Memory B cell (primary cell): ENCODE results near the gene PRDM1.

Source experiments
- ATAC-seq: fragments of 150-1000 bp; cut with Tn5 transposase; 2 replicates; pipeline ENCODE4 v1.10.0; 2021; ENCODE audit warnings: low read depth, mild to moderate bottlenecking, moderate library complexity
- DNase-seq, 2 donors: peaks; one replicate each; pipeline ENCODE4 v3.0.0; 2022; ENCODE audit warnings: low spot score in 2 of 2
- H3K27ac Mint-ChIP-seq: one replicate; pipeline ENCODE4 v1.8.0; 2022; ENCODE audit warnings: mild to moderate bottlenecking, moderate library complexity, mixed read lengths
- H3K27me3 Mint-ChIP-seq: one replicate; pipeline ENCODE4 v1.8.0; 2022; ENCODE audit warnings: mixed read lengths
- H3K36me3 Mint-ChIP-seq: one replicate; pipeline ENCODE4 v1.8.0; 2022; ENCODE audit warnings: mild to moderate bottlenecking, mixed read lengths
- H3K4me1 Mint-ChIP-seq: one replicate; pipeline ENCODE4 v1.8.0; 2022; ENCODE audit warnings: mixed read lengths
- H3K4me3 Mint-ChIP-seq: one replicate; pipeline ENCODE4 v1.8.0; 2022; ENCODE audit warnings: mild to moderate bottlenecking, moderate library complexity, mixed read lengths
- H3K9me3 Mint-ChIP-seq: one replicate; pipeline ENCODE4 v1.8.0; 2022; ENCODE audit warnings: mixed read lengths

The PRDM1 gene

DNA sequence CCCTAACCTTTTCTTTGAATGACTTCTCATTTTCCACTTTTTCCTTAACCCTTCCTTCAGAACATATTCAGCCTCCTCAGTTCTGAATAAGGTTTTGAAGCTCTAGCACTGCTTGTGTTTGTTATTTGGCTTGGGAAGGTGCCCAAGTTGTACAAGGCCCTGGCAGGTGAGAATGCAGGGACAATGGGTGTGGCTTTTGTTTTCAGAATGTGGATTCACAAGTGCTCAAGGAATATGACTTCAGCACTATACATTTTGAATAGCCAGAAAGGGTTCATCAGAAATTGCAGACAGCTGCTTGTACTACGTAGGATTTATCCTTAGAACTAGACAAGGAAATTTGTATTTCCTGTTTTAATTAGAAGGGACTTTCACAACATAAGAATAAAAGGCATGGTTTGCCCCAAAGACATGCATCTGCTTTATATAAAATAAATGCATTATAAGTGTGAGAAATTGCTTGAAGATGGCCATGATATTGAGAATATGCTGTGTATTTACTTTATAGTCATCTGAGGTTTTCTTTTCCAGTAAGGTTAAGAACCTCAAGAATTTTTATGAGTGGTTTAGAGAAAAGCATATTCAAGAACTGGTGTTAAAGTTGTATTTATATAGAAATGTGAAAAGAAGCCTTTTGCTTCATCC lies 29.3 kb upstream of the PRDM1 start:
- no peaks in the 10 kb centered on the region for H3K9me3 Mint-ChIP-seq
- H3K36me3 Mint-ChIP-seq = no peaks in the 10 kb centered on the region
- H3K27ac Mint-ChIP-seq = no peak overlapping the region
- H3K27me3 Mint-ChIP-seq = no peaks in the 10 kb centered on the region
- no peaks in the 10 kb centered on the region for H3K4me1 Mint-ChIP-seq
- no peak for DNase-seq
- no peak overlapping the region for H3K4me3 Mint-ChIP-seq
- no peak for ATAC-seq

DNA sequence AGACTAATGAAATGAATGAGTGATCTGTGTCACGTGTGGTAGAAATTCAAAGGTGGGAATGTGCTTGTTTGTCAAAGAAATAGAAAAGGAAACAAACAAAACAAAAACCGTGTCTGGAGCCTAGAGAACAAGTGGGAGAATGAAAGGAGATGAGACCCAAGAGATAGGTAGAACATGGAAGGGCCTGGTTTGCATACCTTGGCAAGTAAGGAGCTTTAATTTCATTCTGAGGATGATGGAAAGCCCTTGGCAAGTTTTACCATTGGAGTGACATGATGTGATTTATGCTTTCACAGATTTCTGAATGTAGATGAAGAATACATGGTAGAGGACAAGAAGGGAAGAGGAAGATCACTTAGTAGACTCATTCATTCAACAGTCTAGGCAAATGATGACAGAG lies 26.8 kb upstream of the PRDM1 start:
- no peak overlapping the region for H3K4me3 Mint-ChIP-seq
- H3K36me3 Mint-ChIP-seq = no peaks in the 10 kb centered on the region
- ATAC-seq = no peak
- no peak overlapping the region for H3K27ac Mint-ChIP-seq
- DNase-seq = no peak
- H3K4me1 Mint-ChIP-seq = no peaks in the 10 kb centered on the region
- H3K9me3 Mint-ChIP-seq = no peaks in the 10 kb centered on the region
- H3K27me3 Mint-ChIP-seq = no peaks in the 10 kb centered on the region

DNA sequence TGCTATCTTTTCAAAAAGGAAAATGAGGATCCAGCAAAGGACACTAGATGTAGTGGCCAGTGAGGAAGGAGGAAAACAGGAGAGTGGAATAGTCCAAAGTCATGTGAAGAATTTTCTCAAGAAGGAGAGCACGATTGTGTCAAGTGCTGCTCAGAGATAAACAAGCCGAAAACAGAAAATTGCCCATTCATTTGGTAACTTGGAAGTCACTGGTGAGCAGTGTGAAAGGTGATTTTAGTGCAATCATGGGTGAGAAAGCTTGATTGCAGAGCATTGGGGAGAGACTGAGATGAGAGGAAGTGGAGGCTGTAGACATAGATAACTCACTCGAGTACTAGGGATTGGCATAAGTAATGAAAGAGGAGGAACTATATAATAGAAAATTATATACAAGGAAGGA lies 26.0 kb upstream of the PRDM1 start:
- H3K27ac Mint-ChIP-seq = no peak overlapping the region
- no peaks in the 10 kb centered on the region for H3K9me3 Mint-ChIP-seq
- H3K4me3 Mint-ChIP-seq = no peak overlapping the region
- no peaks in the 10 kb centered on the region for H3K4me1 Mint-ChIP-seq
- ATAC-seq (no peak), DNase-seq (no peak)
- no peaks in the 10 kb centered on the region for H3K27me3 Mint-ChIP-seq
- no peaks in the 10 kb centered on the region for H3K36me3 Mint-ChIP-seq

DNA sequence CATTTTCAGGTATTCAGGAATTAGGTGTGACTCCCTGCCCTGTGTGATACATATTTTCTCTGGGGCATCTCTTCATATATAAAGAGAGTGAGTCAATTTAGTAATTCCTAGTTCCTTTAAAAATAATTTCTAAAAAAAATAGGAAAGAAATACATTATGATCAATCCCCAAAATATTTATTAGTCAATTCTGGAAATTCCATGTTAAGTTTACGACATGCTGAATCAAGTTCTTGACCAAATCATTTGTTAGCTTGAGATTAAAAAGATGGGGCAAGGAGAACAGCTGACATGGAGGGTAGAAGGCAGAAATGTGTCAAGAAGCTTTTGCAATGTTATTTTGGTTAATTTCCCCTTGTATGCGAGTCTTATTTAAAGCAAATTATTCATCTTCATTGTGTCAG lies 22.7 kb upstream of the PRDM1 start:
- DNase-seq = no peak
- H3K9me3 Mint-ChIP-seq = no peaks in the 10 kb centered on the region
- ATAC-seq = no peak
- H3K27ac Mint-ChIP-seq = no peak overlapping the region
- H3K4me1 Mint-ChIP-seq = no peaks in the 10 kb centered on the region
- no peaks in the 10 kb centered on the region for H3K36me3 Mint-ChIP-seq
- no peak overlapping the region for H3K4me3 Mint-ChIP-seq
- H3K27me3 Mint-ChIP-seq = no peaks in the 10 kb centered on the region

DNA sequence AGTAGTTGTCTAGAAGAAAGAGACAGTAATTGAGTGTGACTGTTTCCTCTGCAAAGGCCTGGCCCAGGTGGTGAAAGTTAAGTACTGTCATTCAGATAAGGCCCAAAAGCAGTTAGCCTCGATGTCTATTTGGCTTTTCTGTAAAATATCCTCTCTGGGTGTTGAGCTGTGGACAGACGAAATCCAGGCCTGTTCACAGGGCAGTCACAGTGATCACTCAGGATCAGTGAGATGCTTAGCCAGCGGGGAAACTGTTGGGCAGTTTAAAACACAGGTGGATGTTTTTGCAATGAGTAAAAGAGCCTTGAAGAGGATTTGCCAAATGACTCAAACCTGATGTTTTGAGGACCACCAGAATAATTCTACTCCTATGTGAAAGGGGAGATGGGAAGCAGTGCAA lies 22.0 kb upstream of the PRDM1 start:
- no peaks in the 10 kb centered on the region for H3K4me1 Mint-ChIP-seq
- H3K36me3 Mint-ChIP-seq = no peaks in the 10 kb centered on the region
- ATAC-seq (no peak), DNase-seq (no peak)
- no peaks in the 10 kb centered on the region for H3K27me3 Mint-ChIP-seq
- no peak overlapping the region for H3K27ac Mint-ChIP-seq
- H3K4me3 Mint-ChIP-seq = no peak overlapping the region
- H3K9me3 Mint-ChIP-seq = no peaks in the 10 kb centered on the region

DNA sequence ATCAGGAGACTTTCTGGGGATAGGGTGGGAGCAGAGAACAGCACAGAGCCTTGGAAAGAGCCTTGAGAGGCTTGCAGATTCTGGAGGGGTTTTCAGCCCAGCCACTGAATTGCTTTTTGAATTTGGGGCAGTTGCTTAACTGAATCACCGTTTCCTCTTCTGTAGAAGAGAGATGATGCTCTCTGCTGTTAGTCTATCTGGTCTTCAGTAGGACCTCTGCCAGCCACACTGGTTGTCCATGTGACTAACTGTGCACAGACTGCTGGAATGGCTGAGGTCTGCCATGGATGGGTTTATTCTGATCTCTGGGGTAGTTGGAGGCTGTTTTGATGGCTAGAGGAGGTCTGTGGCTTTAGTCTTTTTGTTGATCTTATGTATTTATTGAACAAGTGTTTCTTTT lies 21.4 kb upstream of the PRDM1 start:
- no peak overlapping the region for H3K4me3 Mint-ChIP-seq
- DNase-seq = no peak
- ATAC-seq = no peak
- no peaks in the 10 kb centered on the region for H3K4me1 Mint-ChIP-seq
- H3K27me3 Mint-ChIP-seq = no peaks in the 10 kb centered on the region
- H3K9me3 Mint-ChIP-seq = no peaks in the 10 kb centered on the region
- H3K27ac Mint-ChIP-seq = no peak overlapping the region
- H3K36me3 Mint-ChIP-seq = no peaks in the 10 kb centered on the region

DNA sequence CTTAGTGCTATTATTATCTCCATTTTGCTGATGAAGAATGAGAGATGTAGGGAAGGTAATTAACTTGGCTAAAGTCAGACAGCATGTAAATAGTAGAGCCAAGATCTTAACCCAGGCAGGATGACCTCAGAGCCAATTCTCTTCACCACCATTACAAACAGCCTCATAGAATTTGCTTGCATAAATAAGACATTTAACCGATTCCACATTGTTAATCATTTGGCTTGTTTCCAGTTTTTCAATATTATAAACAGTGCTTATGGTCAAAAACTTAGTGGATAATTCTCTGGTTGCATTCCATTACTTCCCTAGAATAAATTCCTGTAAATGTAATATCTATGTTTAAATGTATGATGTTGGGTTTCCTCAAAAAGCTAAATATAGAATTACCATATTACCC lies 19.1 kb upstream of the PRDM1 start:
- no peaks in the 10 kb centered on the region for H3K27me3 Mint-ChIP-seq
- no peaks in the 10 kb centered on the region for H3K9me3 Mint-ChIP-seq
- no peaks in the 10 kb centered on the region for H3K36me3 Mint-ChIP-seq
- DNase-seq (no peak), ATAC-seq (no peak)
- H3K27ac Mint-ChIP-seq = no peak overlapping the region
- H3K4me3 Mint-ChIP-seq = no peak overlapping the region
- no peaks in the 10 kb centered on the region for H3K4me1 Mint-ChIP-seq

DNA sequence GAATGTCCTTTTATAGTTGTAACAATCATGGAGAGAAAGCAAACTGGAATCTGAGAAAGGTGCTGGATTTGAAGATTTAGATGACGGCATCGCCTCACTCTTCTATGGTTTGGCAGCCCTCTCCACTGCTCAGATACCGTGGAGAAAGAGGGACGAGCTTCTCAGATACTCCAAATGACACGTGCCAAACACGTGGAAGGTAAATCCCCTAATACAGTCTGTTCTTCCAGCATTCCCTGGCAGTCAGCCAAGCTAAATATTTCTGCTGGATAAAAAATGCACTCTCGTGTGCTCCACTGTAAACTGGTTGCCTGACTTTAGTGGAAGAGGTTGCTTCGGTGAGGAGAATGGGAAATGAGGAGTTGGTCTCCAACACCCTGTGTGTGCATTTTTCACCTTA lies 16.7 kb upstream of the PRDM1 start:
- DNase-seq = no peak

DNA sequence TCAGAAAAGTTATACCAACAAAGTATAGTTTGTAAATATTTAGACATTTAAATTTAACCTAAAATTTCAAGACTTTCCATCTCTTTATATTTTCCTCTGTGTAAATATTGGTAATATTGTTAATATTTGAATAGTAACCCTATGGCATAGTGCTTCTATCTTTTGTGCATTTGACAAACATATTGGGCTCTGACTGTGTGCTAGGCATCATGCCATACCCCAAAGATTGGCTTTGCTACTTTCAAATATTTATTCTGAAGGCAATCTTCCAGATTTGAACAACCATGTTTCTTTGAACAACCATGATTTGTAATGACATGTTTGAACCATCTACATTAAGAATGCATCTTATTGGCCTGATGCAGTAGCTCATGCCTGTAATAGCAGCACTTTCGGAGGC lies 15.5 kb upstream of the PRDM1 start:
- no peaks in the 10 kb centered on the region for H3K27me3 Mint-ChIP-seq
- no peak overlapping the region for H3K4me3 Mint-ChIP-seq

More for the DNA sequence above, 16.7 kb upstream of the PRDM1 start:
- Mint-ChIP-seq H3K4me1 (peaks cover 7% of the 10 kb centered on the region), H3K9me3 (no peaks in the 10 kb centered on the region), H3K4me3 (no peak overlapping the region), H3K36me3 (no peaks in the 10 kb centered on the region), H3K27me3 (no peaks in the 10 kb centered on the region), H3K27ac (no peak overlapping the region)
- ATAC-seq = no peak

DNA sequence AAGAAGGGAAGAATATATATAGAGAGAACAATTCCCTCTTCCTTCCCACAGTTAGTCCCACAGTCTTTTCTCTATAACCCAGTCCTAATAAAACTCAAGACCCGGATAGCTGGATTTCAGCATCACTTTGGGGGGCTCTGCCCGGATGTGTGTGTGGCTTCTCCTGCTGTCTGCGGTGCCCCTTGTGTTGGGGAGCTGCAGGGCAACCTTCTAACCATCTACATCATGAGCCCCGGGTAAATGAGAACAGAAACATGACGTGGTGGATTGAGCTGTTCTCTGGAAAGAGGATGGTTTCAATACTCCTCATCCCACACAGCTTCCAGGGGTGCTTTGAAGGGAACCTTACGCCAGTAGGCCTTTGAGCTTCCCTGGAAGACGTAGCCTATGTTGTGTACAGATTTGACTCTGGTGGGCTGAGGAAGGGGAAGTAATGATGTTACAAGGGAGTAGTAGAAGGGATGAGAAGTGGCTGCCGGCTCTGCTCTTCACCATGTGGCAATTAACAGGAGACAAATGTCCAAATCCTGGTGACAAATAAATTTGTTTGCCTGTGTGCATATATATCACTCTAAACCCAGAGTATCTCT lies 13.5 kb upstream of the PRDM1 start:
- ATAC-seq (no peak), DNase-seq (no peak)
- Mint-ChIP-seq H3K4me1 (peaks cover 7% of the 10 kb centered on the region), H3K27ac (no peak overlapping the region), H3K36me3 (no peaks in the 10 kb centered on the region), H3K27me3 (no peaks in the 10 kb centered on the region), H3K4me3 (no peak overlapping the region), H3K9me3 (no peaks in the 10 kb centered on the region)

More for the DNA sequence above, 15.5 kb upstream of the PRDM1 start:
- no peaks in the 10 kb centered on the region for H3K9me3 Mint-ChIP-seq
- H3K27ac Mint-ChIP-seq = no peak overlapping the region
- ATAC-seq = no peak
- H3K4me1 Mint-ChIP-seq = peaks cover 7% of the 10 kb centered on the region
- no peak for DNase-seq
- H3K36me3 Mint-ChIP-seq = no peaks in the 10 kb centered on the region

DNA sequence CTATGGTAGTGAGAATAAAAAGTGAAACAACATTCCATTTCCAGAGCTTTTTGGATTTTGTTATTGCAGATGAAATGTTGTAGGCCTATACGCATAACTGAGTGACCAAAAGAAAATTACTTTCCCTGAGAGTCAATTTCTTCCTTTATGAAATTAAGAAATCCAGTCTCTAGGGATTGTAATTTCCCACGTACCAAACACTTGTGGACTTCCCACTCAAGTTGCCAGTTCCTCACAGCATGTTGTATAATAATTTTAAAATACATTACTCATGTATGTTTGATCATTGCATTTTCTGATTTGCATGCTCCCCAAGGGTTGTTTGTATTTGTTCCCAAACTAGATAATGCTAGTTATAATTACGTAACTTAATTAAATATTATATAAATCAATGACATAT lies 12.0 kb upstream of the PRDM1 start:
- H3K27ac Mint-ChIP-seq = no peak overlapping the region
- H3K9me3 Mint-ChIP-seq = no peaks in the 10 kb centered on the region
- DNase-seq (no peak), ATAC-seq (no peak)
- H3K4me1 Mint-ChIP-seq = peaks cover 7% of the 10 kb centered on the region
- no peak overlapping the region for H3K4me3 Mint-ChIP-seq
- H3K36me3 Mint-ChIP-seq = no peaks in the 10 kb centered on the region
- H3K27me3 Mint-ChIP-seq = no peaks in the 10 kb centered on the region

DNA sequence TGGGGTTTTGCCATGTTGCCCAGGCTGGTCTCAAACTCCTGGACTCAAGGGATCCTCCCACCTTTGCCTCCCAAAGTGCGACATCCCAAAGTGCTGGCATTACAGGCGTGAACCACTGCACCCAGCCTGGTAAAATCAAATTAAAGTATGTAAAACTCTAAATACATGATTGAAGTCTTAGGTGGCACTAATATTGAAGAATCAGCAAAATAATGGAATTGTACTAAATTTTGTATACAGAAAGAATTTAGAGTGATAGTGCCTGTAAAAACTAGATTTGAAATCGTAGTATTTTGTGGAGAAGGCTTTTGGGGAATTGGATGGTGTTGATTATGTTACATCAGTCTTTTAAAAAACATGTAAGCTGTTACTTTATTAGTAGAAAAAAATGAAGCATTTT lies 10.0 kb upstream of the PRDM1 start:
- no peaks in the 10 kb centered on the region for H3K27me3 Mint-ChIP-seq
- H3K36me3 Mint-ChIP-seq = no peaks in the 10 kb centered on the region
- peaks cover 7% of the 10 kb centered on the region for H3K4me1 Mint-ChIP-seq
- H3K4me3 Mint-ChIP-seq = no peak overlapping the region
- H3K27ac Mint-ChIP-seq = no peak overlapping the region
- H3K9me3 Mint-ChIP-seq = no peaks in the 10 kb centered on the region
- ATAC-seq (no peak), DNase-seq (no peak)

DNA sequence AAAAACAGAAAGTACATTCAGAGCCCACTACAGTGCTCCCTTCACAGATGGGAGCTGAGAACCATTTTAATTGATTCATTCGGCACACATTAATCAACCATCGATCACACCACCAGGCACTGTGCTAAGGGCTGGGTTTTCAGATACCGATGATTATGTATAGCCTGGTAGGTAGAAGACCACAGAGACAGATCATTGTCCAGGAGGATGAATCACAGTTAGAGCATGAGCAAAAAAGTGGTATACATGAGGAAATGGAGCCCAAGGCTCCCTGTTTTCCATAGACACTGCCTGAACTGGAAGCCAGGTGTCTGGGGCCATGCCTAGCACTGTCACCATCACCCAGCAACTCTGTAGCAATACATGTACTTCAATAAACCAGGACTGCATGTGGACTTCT lies 9.0 kb upstream of the PRDM1 start:
- Mint-ChIP-seq H3K36me3 (no peaks in the 10 kb centered on the region), H3K4me3 (no peak overlapping the region), H3K9me3 (no peaks in the 10 kb centered on the region), H3K27me3 (no peaks in the 10 kb centered on the region), H3K27ac (no peak overlapping the region), H3K4me1 (peaks cover 7% of the 10 kb centered on the region)
- DNase-seq (no peak), ATAC-seq (no peak)

DNA sequence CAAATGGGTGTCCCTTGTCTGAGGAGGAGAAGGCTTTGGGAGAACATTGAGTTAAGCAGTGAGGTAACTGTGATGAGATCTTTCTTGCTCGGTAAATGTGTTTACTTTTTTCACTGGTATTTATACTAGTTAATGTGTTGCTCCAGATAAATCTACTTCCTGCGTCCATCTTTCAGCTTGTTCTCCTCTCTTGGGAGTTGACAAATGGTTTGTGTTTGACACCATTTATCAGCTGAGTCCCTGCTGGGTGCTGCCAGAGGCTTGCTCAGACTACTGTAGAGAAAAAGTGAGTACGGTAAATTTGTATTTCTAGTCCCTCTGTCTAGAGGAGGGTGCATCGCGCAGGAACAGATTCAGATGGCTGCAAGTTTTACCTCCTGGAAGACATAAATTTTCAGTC lies 8.3 kb upstream of the PRDM1 start:
- Mint-ChIP-seq H3K27me3 (no peaks in the 10 kb centered on the region), H3K4me3 (no peak overlapping the region), H3K4me1 (peaks cover 4% of the 10 kb centered on the region), H3K27ac (no peak overlapping the region), H3K36me3 (no peaks in the 10 kb centered on the region), H3K9me3 (no peaks in the 10 kb centered on the region)
- DNase-seq (no peak), ATAC-seq (no peak)
